Stimulated activated CD4-positive, alpha-beta T cell treated with anti-CD3 and anti-CD28 coated beads, TNF-alpha, amount 100 ng/mL, for 24 hours (primary cell): ENCODE measurements around the gene CCDC88C.

Experiments
- DNase-seq, 3 experiments: peaks; one replicate each; pipeline ENCODE4 v3.0.0-alpha.2; 2020; ENCODE audit warnings: low read depth in 3 of 3

The CCDC88C gene

GRCh38 chr14:91328313-91329050, 89.1 kb downstream of the CCDC88C start:
- DNase-seq, result no peak

- no peak for DNase-seq
Measured at GRCh38 chr14:91327661-91328312, 89.8 kb downstream of the CCDC88C start.

GRCh38 chr14:91327250-91327595, 90.4 kb downstream of the CCDC88C start:
- DNase-seq, result no peak

- DNase-seq, result no peak
Measured at GRCh38 chr14:91326514-91327249, 90.9 kb downstream of the CCDC88C start.

- no peak for DNase-seq
Measured at GRCh38 chr14:91324606-91325575, 92.7 kb downstream of the CCDC88C start.

GRCh38 chr14:91323671-91324605, 93.7 kb downstream of the CCDC88C start:
- DNase-seq, result peak; percentile 89 to 94 (median 92)

- DNase-seq, result no peak
Measured at GRCh38 chr14:91323031-91323430, 94.6 kb downstream of the CCDC88C start.

GRCh38 chr14:91322623-91323022, 95.0 kb downstream of the CCDC88C start:
- no peak for DNase-seq

GRCh38 chr14:91321131-91321530, 96.5 kb downstream of the CCDC88C start:
- DNase-seq, result no peak

GRCh38 chr14:91320266-91320665, 97.4 kb downstream of the CCDC88C start:
- DNase-seq, result no peak

GRCh38 chr14:91318911-91319310, 98.7 kb downstream of the CCDC88C start:
- no peak for DNase-seq

GRCh38 chr14:91317381-91318308, 100.0 kb downstream of the CCDC88C start:
- peak; percentile 47 to 83 (median 48) for DNase-seq

GRCh38 chr14:91316761-91317160, 100.9 kb downstream of the CCDC88C start:
- no peak for DNase-seq

GRCh38 chr14:91315844-91316267, 101.8 kb downstream of the CCDC88C start:
- DNase-seq, result peak; percentile 49 to 83 (median 60)

GRCh38 chr14:91313852-91314251, 103.8 kb downstream of the CCDC88C start:
- DNase-seq, result no peak

- no peak for DNase-seq
Measured at GRCh38 chr14:91313154-91313850, 104.3 kb downstream of the CCDC88C start.

- DNase-seq, result peak in 1 of 3 experiments; percentile 30
Measured at GRCh38 chr14:91311284-91311662, 106.3 kb downstream of the CCDC88C start.

GRCh38 chr14:91310606-91311283, 106.9 kb downstream of the CCDC88C start:
- DNase-seq, result no peak
